GM18508 (cell line): ENCODE results near the gene TBC1D2B.

ENCODE experiments used
- ATAC-seq: cut with Tn5 transposase; IDR thresholded peaks from one replicate; pipeline ENCODE4 v1.9.1; 2021; ENCODE audit warnings: moderate number of reproducible peaks; ENCODE audit not compliant: insufficient read depth, unreplicated experiment

Gene TBC1D2B

DNA sequence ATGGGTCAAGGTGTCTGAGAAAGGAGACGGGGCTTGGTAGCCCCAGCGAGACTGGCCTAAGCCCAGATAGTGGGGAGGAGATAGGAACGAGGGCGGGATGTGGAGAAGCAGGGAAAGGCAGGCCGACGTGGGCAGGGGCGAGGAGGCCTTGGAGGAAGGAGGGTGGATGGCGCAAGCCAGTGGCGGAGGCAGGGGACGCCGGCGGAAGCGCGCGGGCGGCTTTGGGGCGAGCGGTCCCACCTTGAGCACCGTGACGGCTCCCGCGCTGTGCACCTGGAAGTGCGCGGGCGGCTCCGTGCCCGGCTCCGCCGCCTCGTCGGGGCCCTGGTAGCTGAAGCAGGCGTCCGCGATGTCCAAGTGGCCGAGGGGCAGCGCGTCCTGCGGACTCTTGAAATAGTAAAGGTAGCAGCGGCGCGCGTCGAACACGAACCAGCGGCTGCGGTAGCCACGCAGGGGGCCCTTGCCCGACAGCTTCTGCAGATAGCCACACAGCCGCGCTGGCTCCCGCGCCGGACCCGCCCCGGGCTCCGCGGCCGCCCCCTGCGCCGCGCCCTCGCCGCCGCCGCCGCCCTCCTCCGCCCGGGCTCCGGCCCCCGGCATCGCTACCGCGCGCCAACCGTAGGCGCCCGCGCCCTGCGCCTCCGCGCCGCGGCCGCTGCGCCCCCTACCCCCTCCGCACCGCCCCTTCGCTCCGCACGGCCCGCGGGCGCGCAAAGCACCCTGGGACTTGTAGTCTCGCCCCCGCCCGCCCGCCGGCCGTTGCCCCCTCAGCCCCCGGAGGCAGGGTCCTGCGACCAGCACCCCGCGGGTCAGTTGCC, at the start of gene TBC1D2B:
Gene TBC1D2B (minus strand): TSS at position 659 of the 818 bp plus-strand sequence. CDS start 59 bp downstream, at position 600.
- ATAC-seq: no peak

- ATAC-seq: no peak
Observed at GRCh38 chr15:78125267-78125666, 47.8 kb upstream of the TBC1D2B start.

GRCh38 chr15:78120523-78120922, 43.0 kb upstream of the TBC1D2B start:
- ATAC-seq: no peak

DNA sequence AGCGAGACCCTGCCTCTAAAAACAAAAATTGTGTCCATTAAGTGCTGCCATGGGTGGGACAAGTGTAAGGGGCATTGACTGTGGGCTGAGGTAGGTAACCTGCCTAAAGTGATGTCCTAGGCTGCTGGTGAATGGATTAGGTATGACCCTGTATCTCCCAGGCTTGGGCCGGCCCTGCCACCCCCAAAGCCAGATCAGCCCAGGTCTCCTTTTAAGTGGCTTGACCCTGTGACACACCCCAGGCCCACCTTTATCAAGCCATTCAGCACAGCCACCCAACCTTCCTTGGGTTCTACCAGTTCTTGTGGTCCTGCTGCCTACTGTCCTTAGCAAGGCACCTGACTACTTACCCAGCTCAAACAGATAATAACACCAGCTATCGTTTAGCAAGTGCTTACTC, 35.0 kb upstream of the TBC1D2B start:
- no peak for ATAC-seq

DNA sequence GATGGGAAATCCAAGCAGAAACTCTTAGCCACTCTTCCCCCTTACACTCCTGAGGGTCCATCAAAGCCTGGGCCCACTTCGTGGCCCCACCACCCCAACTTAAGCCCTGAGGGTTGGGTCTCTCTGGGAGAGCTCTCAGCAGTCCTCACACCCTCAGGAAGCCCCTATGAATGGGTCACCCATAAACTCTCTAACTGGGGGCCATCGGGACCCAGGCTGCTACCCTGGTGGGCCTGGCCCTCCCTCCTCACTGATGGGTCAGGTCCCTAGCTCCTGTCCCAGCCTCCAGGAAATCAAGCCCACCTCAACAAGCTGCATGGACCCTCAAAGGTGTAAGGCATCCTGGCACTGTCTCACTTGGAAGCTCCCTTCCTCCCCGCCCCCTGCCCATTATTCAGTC, 34.3 kb upstream of the TBC1D2B start:
- ATAC-seq: no peak

DNA sequence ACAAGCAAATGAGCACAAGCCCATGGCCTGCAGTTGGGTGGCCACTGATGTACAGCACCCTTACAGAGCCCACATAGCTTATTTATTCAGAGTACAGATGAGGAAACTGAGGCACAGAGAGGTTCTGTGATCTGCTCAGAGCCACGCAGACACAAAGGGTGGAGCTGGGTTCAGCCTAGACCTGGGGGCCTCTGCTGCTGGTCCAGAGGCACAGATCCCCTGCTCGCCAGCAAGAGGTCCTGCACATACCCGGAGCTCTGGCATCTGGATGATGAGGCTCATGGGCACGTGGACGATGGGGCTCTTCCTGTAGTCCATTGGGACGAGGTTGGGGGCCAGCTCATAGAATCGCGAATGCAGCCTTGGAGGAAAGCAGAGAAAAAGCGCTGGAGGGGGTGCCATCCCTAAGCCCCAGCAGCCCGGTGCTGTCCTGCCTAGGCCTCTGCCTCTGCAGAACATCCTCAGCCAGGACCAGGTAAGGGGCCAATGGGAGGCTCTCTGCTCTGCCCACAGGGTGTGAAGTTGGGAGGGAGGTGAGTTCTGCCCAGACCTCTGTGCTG, 33.5 kb upstream of the TBC1D2B start:
- no peak for ATAC-seq

GRCh38 chr15:78110096-78110495, 32.6 kb upstream of the TBC1D2B start:
- no peak for ATAC-seq

DNA sequence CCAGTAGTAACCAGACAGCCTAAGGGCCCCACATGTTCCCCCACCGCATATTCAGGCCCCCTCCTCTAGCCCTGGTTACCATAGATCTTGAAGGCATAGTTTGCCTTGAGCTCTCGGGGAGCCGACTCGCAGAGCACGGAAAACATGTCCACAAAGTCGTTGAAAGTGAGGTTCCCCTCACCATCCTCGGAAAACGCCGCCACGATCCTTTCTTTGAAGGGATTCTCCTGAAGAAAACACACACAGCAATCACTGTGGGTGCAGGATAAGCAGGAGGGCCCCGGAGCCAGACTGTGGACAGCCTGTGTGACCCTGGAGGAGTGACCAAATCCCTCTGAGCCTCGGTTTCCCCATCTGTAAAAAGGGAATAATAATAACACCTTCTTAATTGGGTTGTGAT, 31.6 kb upstream of the TBC1D2B start:
- ATAC-seq: no peak

DNA sequence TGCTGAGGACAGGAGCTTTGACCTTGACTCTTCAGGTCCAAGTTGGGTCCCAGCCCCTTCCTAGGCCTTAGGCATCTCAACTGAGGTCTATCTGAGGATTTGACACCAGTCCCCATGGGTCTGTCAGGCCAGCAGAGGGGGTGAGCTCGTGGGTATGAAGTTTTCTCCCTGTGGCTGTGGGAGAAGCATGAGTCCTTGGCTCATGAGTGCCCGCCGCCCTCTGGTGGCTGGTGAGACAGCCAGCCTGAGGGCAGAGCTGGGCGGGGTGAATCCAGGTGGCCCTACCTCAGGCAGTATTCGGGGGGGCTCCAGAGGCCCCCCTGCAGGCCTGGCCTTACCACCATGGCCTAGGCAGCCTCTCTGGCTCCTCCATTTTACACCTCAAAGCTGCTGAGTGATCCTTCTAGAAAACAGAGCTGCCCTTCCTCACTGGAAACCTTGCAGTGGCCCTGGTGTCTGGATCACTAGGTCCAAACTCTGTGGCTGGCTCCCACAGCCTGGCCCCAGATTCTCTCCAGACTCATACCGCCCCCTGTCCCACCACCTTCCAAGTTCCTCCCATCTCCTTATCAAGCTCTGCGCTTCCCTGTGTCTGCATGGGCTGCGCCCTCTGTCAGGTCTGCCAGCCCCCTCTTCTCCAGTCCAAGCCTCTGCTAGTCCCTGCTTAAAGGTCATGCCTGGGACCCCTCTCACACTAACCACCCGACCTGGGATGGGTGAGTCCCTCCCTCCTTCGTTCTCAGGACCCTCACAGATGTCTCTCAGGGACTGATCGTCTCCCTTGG, 31.0 kb upstream of the TBC1D2B start:
- no peak for ATAC-seq

DNA sequence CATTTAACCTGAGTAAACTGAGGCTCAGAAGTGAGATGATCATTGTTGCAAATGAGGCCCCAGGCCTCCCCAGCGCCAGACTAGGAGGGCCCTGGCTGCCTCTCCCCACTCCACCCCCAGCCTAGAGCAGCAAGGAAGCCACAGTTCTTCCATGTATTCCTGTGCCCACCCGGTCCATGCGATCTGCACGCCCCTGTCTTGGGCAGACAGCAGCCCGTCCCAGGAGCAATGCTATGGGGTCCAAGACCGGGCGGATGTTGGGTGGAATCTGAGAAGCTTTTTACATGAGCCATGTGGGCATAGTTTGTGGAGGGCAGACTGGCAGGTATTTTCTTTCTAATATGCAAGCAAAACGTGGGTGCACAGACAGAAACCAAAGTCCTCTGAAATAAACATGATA, 30.0 kb upstream of the TBC1D2B start:
- no peak for ATAC-seq

GRCh38 chr15:78105476-78106241, 28.1 kb upstream of the TBC1D2B start:
- no peak for ATAC-seq

DNA sequence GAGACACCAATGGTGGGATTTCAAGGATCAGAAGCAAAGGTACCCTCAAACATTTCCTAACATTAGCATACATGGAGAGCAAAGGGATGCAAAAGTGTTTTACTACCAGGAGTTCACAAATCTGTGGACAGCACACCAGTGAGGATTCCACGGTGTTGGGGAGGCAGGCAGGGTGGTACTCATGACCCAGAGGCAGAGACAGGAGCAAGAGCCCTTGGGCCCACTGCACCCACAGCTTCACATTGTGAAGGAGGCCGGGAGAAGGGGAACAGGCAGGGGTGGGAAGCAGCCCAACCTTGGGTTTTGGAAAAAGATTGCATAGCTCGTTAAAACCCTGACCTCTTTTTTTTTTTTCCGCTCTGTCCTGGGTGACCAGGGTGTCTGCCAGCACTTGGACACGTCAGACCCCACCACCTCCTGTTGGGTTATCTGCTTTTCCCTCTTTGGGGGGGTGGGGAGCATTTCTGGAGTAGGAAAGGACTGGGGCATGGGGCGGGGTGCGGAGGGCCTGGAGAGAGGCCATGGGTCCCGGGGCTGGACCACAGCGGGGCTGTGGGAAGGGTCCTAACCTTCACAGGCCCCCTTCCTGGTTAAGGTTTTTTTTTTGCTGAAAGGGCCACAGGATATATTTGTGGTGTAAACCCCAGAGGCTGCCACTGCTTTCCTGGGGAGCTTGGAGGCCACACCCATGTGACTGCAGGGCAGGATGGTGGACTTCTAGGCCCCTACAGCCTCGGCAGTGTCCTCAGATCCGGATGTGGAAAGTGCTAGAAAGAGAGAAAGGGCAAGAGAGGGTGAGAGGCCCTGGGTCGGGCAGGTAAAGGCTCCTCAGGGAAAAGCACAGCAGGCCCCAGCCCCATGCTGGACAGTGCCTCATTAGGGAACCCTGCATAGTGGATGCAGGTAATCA, 27.3 kb upstream of the TBC1D2B start:
- ATAC-seq: no peak

- no peak for ATAC-seq
Observed at GRCh38 chr15:78104119-78104479, 26.6 kb upstream of the TBC1D2B start.

- ATAC-seq: no peak
Observed at GRCh38 chr15:78103406-78104118, 26.1 kb upstream of the TBC1D2B start.

DNA sequence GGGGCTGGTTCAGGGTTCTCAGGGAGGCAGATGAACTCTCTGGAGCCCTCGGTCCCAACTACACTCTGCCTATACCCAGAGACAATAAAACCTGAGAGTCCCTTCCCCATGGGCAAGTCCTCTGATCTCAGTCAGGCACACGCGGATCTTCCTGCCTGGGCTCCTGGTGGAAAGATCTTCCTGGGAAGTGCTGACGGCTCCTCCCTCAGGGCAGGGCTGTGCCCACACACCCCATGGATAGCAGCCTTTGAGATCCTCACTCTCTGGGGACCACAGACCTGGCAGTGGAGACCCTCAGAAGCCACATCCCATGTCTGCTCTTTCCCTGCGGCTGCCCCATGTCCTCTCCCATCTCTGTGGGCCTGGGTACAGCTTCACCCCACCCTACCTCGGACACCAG, 25.2 kb upstream of the TBC1D2B start:
- no peak for ATAC-seq

- no peak for ATAC-seq
Observed at GRCh38 chr15:78102211-78102610, 24.7 kb upstream of the TBC1D2B start.

- no peak for ATAC-seq
Observed at GRCh38 chr15:78101423-78102105, 24.1 kb upstream of the TBC1D2B start.

GRCh38 chr15:78100886-78101285, 23.4 kb upstream of the TBC1D2B start:
- ATAC-seq: no peak
